Smooth muscle cell (in vitro differentiated cells): ENCODE data around the gene FAM135A. TPM values are rescaled to one million over a fixed set of nuclear protein-coding genes. Genes with fewer than 3 reads are reported as not detected.

Experiments used
- DNase-seq: peaks from one replicate; lab custom pipeline; 2025; ENCODE audit not compliant: unreplicated experiment; lab: John Stamatoyannopoulos, UW
- H2AFZ ChIP-seq: fragments of 200-600 bp; sonication (generic); 2 replicates; pipeline ENCODE4 v1.6.0; 2016; ENCODE audit warnings: antibody characterized with exemption, low read depth, mild to moderate bottlenecking
- H3F3A ChIP-seq: fragments of 200-600 bp; sonication (generic); 2 replicates; pipeline ENCODE4 v1.6.0; 2017; ENCODE audit warnings: antibody characterized with exemption, low read depth
- H3K27ac ChIP-seq: fragments of 200-600 bp; sonication (generic); 2 replicates; pipeline ENCODE4 v1.5.1; 2016; ENCODE audit warnings: low read depth, mild to moderate bottlenecking
- H3K27me3 ChIP-seq: fragments of 200-600 bp; sonication (generic); 2 replicates; pipeline ENCODE4 v1.6.1; 2016; ENCODE audit warnings: low read depth, mild to moderate bottlenecking
- H3K36me3 ChIP-seq: fragments of 200-600 bp; sonication (generic); 2 replicates; pipeline ENCODE4 v1.5.1; 2016; ENCODE audit warnings: low read depth
- H3K4me1 ChIP-seq: fragments of 200-600 bp; sonication (generic); 2 replicates; pipeline ENCODE4 v1.5.1; 2016; ENCODE audit warnings: low read depth
- H3K4me2 ChIP-seq: fragments of 200-600 bp; sonication (generic); 2 replicates; pipeline ENCODE4 v1.6.0; 2016; ENCODE audit warnings: mild to moderate bottlenecking
- H3K4me3 ChIP-seq: fragments of 200-600 bp; sonication (generic); 2 replicates; pipeline ENCODE4 v1.5.1; 2016; ENCODE audit warnings: mild to moderate bottlenecking
- H3K79me2 ChIP-seq: fragments of 200-600 bp; sonication (generic); 2 replicates; pipeline ENCODE4 v1.6.0; 2016; ENCODE audit warnings: low read depth, mild to moderate bottlenecking
- H3K9ac ChIP-seq: fragments of 200-600 bp; sonication (generic); 2 replicates; pipeline ENCODE4 v1.6.0; 2016; ENCODE audit warnings: low read depth
- H3K9me3 ChIP-seq: fragments of 200-600 bp; sonication (generic); replicated peaks from 2 replicates; pipeline ENCODE4 v1.5.1; 2016; ENCODE audit warnings: low read depth
- H4K20me1 ChIP-seq: fragments of 200-600 bp; sonication (generic); 2 replicates; pipeline ENCODE4 v1.6.0; 2016; ENCODE audit warnings: low read depth
- WGBS: methylation state at CpG from one replicate; pipeline ENCODE4 v1.1.7; 2016; ENCODE audit warnings: low lambda C conversion rate; 5-methylcytosine and 5-hydroxymethylcytosine counted together
- polyA plus RNA-seq: library from polyadenylated mRNA; unstranded; fragments of >200 nt; fragmentation: Nextera tagmentation; extraction: Ambion mirVana; gene quantifications from 2 replicates; pipeline ENCODE4 v1.2.1, GENCODE V29; 2016
- total RNA-seq: library from RNA; depleted of rRNA; stranded (reverse); fragments of >200 nt; gene quantifications from 2 replicates; pipeline ENCODE4 v1.2.3, GENCODE V29; 2014
- TF ChIP-seq, protein P1 (sequence below): fragments of 200-600 bp; sonication (generic); IDR thresholded peaks from 2 replicates; pipeline ENCODE4 v1.5.1; 2017; ENCODE audit warnings: borderline replicate concordance, mild to moderate bottlenecking, antibody characterized with exemption; ENCODE audit not compliant: insufficient read depth, poor library complexity, severe bottlenecking

FAM135A gene
- total and polyA plus RNA-seq, 2 experiments from 2014 or later: 8.9 to 32.3 TPM

- Histone ChIP-seq H3K36me3 (no peaks in the 10 kb centered on the region), H3K9ac (no peak overlapping the region), H3K4me2 (peak overlapping the region; percentile 94), H3K27me3 (no peaks in the 10 kb centered on the region), H3K27ac (no peak overlapping the region), H3F3A (no peaks in the 10 kb centered on the region), H3K9me3 (no peaks in the 10 kb centered on the region), H3K4me3 (peak overlapping the region; percentile 75), H3K4me1 (peaks cover 12% of the 10 kb centered on the region), H4K20me1 (no peaks in the 10 kb centered on the region), H3K79me2 (peaks cover 45% of the 10 kb centered on the region), H2AFZ (peak overlapping the region; percentile 96)
- 82% methylated on average over 2 of the region's 2 CpGs for WGBS
- TF ChIP-seq, protein P1, sequence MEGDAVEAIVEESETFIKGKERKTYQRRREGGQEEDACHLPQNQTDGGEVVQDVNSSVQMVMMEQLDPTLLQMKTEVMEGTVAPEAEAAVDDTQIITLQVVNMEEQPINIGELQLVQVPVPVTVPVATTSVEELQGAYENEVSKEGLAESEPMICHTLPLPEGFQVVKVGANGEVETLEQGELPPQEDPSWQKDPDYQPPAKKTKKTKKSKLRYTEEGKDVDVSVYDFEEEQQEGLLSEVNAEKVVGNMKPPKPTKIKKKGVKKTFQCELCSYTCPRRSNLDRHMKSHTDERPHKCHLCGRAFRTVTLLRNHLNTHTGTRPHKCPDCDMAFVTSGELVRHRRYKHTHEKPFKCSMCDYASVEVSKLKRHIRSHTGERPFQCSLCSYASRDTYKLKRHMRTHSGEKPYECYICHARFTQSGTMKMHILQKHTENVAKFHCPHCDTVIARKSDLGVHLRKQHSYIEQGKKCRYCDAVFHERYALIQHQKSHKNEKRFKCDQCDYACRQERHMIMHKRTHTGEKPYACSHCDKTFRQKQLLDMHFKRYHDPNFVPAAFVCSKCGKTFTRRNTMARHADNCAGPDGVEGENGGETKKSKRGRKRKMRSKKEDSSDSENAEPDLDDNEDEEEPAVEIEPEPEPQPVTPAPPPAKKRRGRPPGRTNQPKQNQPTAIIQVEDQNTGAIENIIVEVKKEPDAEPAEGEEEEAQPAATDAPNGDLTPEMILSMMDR: no peak
- DNase-seq: no peak
Observed at GRCh38 chr6:70414813-70415212, 1.5 kb downstream of the FAM135A start.

- H3K27me3 ChIP-seq: no peaks in the 10 kb centered on the region
- no peaks in the 10 kb centered on the region for H3K9me3 ChIP-seq
- H3K4me1 ChIP-seq: peaks cover 12% of the 10 kb centered on the region
- DNase-seq: no peak
- H3K79me2 ChIP-seq: peaks cover 48% of the 10 kb centered on the region
- H3K36me3 ChIP-seq: no peaks in the 10 kb centered on the region
- no peaks in the 10 kb centered on the region for H4K20me1 ChIP-seq
- H3K4me3 ChIP-seq: peak overlapping the region; percentile 75
- peak overlapping the region; percentile 94 for H3K4me2 ChIP-seq
- H3K9ac ChIP-seq: peak overlapping the region; percentile 1
- no peak overlapping the region for H3K27ac ChIP-seq
- H3F3A ChIP-seq: no peaks in the 10 kb centered on the region
- TF ChIP-seq, protein P1: no peak
- no peak overlapping the region for H2AFZ ChIP-seq
Observed at GRCh38 chr6:70415247-70415646, 1.9 kb downstream of the FAM135A start.

DNA sequence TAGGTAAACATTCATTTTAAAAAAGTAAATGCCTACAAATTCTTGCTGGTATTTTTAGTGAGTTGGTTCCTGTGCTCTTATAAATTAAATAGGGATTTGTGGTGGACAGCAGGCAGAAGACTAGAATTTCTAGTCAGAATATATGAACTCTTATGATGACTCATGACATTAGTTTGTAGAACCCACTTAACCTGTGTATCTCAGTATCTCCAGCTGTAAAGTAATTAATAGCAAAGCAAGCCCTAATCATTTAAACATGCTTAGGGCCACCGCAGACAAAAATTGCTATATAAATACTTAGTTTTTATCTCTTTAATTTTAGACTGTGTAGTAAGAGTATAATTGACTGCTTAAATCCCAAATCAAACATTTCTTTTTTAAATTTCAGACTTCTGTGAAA is 2.4 kb downstream of the FAM135A start:
- Histone ChIP-seq H3K9ac (no peak overlapping the region), H2AFZ (no peak overlapping the region), H3K4me1 (peaks cover 12% of the 10 kb centered on the region), H3K4me3 (peak overlapping the region; percentile 75), H3F3A (no peaks in the 10 kb centered on the region), H3K4me2 (peak overlapping the region; percentile 94), H3K9me3 (no peaks in the 10 kb centered on the region), H3K79me2 (peaks cover 52% of the 10 kb centered on the region), H4K20me1 (no peaks in the 10 kb centered on the region), H3K36me3 (no peaks in the 10 kb centered on the region), H3K27ac (no peak overlapping the region), H3K27me3 (no peaks in the 10 kb centered on the region)
- DNase-seq: no peak
- TF ChIP-seq, protein P1: no peak
- WGBS: 83% methylated on average over 1 of the region's 1 CpG

DNA sequence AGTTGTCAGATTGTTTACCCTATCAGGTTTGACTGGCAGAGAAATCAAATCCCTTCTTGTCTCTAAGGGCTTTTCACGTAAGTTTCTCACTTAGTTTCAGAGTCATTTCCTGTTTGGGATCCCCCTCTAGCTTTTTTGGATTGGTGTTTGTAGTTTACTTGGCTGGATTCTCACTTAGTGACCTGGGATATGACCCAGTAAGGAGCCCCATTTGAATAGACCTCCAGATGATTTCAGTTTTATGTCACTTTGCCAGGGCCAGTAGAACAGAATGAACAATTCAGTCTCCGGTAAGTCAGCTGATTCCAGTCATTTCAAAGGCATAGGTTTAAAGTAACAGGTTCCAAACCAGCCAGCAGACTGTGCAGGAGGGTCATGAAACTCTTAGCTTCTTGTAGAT is 8.2 kb downstream of the FAM135A start:
- WGBS: 81% methylated on average over 2 of the region's 2 CpGs
- Histone ChIP-seq H3K27ac (no peak overlapping the region), H3K4me3 (no peak overlapping the region), H3K9ac (no peak overlapping the region), H3K4me1 (peaks cover 16% of the 10 kb centered on the region), H3F3A (no peaks in the 10 kb centered on the region), H3K79me2 (peaks cover 50% of the 10 kb centered on the region), H3K36me3 (peaks cover under 1% of the 10 kb centered on the region), H3K9me3 (no peaks in the 10 kb centered on the region), H3K27me3 (no peaks in the 10 kb centered on the region), H3K4me2 (no peak overlapping the region), H4K20me1 (peaks cover 9% of the 10 kb centered on the region), H2AFZ (no peak overlapping the region)
- DNase-seq: no peak
- TF ChIP-seq, protein P1: no peak
